Keratinocyte (primary cell): ENCODE measurements around the gene CDKL5.

Experiments
- EZH2 ChIP-seq: IDR thresholded peaks from one replicate; pipeline ENCODE4 v1.6.1; 2012; ENCODE audit warnings: inconsistent platforms, mild to moderate bottlenecking, low read length, moderate library complexity
- TF ChIP-seq, protein P1 (sequence below), 3 experiments: IDR thresholded peaks in 1 of 3; conservative IDR thresholded peaks in 1 of 3; optimal IDR thresholded peaks in 1 of 3; 2 replicates in 2 of 3; 3 replicates in 1 of 3; pipeline versions ENCODE3 to v1.5.1; 2011; ENCODE audit warnings: low read length in 3 of 3, mild to moderate bottlenecking in 3 of 3, moderate library complexity in 2 of 3, control low read depth in 1 of 3, inconsistent platforms in 1 of 3; ENCODE audit not compliant: insufficient read depth in 2 of 3; ENCODE audit errors: extremely low read depth in 1 of 3

DNA sequence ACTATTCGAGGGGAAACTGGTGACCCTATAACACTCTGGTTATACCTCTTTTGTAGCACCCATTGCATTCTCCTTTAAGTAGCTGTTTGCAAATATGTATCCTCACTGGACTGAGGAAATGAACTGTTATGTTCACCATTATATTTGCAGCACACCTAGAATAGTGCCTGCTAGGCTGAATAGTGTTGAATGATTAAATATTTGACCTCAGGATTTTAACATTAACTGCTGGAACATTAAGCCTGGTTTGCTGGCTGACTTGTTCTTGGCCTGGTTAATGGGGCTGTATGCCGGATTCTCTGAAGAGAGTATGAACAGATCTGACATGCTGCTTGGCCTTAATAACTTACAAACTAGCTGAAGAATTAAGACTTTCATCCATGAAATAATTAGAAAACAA lies 166.4 kb downstream of the CDKL5 start:
- TF ChIP-seq, protein P1, sequence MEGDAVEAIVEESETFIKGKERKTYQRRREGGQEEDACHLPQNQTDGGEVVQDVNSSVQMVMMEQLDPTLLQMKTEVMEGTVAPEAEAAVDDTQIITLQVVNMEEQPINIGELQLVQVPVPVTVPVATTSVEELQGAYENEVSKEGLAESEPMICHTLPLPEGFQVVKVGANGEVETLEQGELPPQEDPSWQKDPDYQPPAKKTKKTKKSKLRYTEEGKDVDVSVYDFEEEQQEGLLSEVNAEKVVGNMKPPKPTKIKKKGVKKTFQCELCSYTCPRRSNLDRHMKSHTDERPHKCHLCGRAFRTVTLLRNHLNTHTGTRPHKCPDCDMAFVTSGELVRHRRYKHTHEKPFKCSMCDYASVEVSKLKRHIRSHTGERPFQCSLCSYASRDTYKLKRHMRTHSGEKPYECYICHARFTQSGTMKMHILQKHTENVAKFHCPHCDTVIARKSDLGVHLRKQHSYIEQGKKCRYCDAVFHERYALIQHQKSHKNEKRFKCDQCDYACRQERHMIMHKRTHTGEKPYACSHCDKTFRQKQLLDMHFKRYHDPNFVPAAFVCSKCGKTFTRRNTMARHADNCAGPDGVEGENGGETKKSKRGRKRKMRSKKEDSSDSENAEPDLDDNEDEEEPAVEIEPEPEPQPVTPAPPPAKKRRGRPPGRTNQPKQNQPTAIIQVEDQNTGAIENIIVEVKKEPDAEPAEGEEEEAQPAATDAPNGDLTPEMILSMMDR (optimal IDR thresholded peaks at IDR 0.05 in 1 of 3, IDR thresholded peaks at IDR 0.05 in 1 of 3, conservative IDR thresholded peaks at IDR 0.05 in 1 of 3; ENCODE audit: extremely low read depth in 1 of 3, insufficient read depth in 2 of 3, low read length in 3 of 3), result no peak
- TF ChIP-seq EZH2, result no peak
